Glomerular endothelial cell (primary cell): ENCODE measurements around the gene C1QTNF2. TPM values are rescaled to one million over a fixed set of nuclear protein-coding genes. Genes with fewer than 3 reads are reported as not detected.
"Not testable (repeated sequence)": the region's sequence is repeated elsewhere in the genome, so short reads cannot be mapped to it uniquely, and the experiment has no call there.

ENCODE experiments used
- DNase-seq: peaks from one replicate; pipeline ENCODE4 v3.0.0-alpha.2; 2011; ENCODE audit warnings: low read depth, low spot score; ENCODE audit errors: extremely low read depth
- total RNA-seq: library from RNA; depleted of rRNA; stranded (reverse); fragments of >200 nt; gene quantifications from 2 replicates; pipeline ENCODE4 v1.2.3, GENCODE V29; 2015

C1QTNF2 gene
- total RNA-seq, 1 donor from 2014 or later, result 0.06 TPM

DNA sequence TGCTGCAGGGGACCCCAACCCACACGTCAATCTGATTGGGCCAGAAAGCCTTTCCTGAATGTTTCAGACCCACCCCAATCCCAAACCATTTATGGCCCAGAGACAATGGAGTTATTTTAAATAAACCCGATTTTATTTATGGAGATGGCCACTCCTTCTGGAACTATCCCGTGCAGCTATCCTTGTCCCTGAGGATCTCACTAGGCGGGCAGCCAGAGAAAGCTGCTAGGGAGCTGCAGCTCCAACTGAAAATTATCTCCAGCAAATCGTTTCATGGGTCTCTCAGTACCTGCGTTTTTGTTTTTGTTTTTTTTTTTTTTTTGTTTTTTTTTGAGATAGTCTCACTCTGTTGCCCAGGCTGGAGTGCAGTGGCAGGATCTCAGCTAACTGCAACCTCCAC is 23.0 kb downstream of the C1QTNF2 start:
- DNase-seq, result no peak

- no peak for DNase-seq
These were observed 27.9 kb downstream of the C1QTNF2 start for GRCh38 chr5:160342413-160342941.

- no peak for DNase-seq
These were observed 29.0 kb downstream of the C1QTNF2 start for GRCh38 chr5:160341309-160341870.

- DNase-seq, result not testable (repeated sequence)
These were observed 29.9 kb downstream of the C1QTNF2 start for GRCh38 chr5:160340513-160340912.

GRCh38 chr5:160339406-160340130 is 30.9 kb downstream of the C1QTNF2 start:
- DNase-seq, result no peak

DNA sequence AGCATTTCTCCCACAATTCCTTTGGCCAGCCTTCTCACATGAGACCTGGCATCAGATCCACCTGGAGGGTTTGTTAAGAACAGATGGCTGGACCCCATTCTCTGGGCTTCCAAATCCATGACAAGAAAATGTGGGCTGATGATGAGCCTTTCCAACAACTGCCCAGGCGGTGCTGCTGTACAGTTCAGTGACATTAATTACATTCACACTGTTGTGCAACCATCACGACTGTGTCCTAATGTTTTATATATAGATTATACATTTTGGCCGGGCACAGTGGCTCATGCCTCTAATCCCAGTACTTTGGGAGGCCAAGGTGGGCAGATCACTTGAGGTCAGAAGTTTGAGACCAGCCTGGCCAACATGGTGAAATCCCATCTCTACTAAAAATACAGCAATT is 35.7 kb downstream of the C1QTNF2 start:
- DNase-seq, result not testable (repeated sequence)

DNA sequence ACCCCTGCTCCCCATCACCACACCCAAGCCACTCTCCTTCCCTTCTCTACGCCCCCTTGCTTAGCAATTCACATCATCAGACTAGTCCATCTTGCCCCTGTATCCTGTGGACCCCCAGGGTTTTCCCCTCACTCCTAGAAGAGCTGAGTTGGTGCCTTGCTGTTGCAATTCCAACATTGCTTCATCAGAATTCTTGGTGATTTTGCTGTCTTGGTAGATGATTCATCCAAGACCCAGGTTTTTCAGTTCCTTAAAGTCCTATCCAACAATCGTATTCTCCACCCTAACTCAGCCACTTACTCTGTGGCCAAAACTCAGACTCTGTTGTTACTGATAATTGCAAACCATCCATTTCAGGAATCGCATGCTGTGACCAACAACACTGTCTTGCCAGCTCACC is 36.7 kb downstream of the C1QTNF2 start:
- no peak for DNase-seq

- no peak for DNase-seq
These were observed 40.2 kb downstream of the C1QTNF2 start for GRCh38 chr5:160330212-160330611.

DNA sequence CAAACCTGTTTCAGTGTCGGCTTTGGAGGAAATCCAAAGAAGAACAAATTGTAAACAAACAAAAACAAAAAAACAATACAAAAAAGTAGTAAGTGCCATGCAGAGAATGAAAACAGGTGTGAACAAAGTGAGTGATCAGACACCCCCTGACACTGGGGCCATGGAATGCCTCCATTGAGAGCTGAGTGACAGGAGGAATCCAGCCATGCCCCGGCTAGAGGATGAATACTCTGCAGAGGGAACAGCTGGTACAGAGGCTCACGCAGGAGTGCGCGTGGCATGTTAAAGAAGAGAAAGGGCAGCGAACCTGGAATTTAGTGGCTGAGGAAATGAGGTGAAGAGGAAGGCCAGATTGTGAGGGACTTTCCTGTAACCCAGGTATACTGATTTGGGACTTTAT is 42.6 kb downstream of the C1QTNF2 start:
- no peak for DNase-seq

DNA sequence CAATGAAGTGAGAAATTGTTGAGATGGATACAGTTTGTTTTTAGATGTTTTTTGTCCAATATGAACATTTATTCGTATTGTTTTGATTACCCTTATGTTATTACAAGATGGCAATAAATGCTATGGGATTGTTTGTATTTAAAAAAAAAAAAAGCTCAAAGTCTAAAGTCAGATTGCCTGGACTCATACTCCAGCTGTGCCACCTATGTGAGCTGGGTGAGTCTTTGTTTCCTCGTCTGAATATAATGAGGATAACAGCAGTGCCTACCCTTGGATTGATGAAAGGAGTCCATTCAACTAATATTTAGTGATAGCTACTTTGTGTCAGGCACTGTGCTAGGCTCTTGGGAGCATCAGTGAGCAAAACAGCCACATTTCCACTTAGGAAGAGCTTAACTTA is 43.4 kb downstream of the C1QTNF2 start:
- no peak for DNase-seq

- no peak for DNase-seq
These were observed 44.7 kb downstream of the C1QTNF2 start for GRCh38 chr5:160325716-160326115.

- no peak for DNase-seq
These were observed 45.5 kb downstream of the C1QTNF2 start for GRCh38 chr5:160324886-160325285.

- no peak for DNase-seq
These were observed 52.0 kb downstream of the C1QTNF2 start for GRCh38 chr5:160318409-160318808.

DNA sequence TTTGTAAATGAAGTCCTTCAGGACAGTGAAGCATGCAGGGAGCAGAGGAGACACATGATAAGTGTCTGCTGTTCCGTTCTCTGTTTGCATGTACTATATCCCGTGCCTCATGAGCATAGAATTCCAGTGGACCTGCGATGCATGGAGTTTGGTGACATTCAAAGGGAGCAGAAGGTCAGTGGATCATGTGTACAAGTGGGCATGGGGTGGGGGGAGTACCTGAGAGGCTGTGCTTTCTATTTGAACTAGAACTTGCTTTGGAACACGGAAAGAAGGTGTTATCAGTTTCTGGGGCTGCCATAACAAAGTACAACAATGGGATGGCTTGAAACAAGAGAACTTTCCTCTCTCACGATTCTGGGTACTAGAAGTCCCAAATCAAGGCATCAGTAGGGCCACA is 53.0 kb downstream of the C1QTNF2 start:
- DNase-seq, result no peak

DNA sequence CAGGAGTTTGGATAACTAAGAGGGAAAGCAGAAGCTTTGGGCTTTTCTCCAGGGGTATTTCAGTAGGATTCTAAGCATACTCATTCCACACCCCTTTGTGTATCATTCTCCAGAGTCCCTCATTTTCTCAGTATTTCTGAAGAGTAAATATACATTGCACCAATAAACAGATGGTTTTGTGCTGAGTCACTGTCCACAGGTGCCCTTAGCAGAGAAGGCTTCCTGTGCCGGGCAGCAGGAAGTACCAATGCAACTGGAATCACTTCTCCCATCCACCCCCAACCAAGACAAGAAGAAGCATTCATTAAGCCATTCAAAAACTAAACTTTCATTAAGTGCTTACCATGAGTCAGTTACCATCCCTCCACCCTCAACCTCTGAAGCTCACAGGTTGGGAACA is 54.5 kb downstream of the C1QTNF2 start:
- DNase-seq, result no peak

GRCh38 chr5:160312960-160313727 is 57.3 kb downstream of the C1QTNF2 start:
- DNase-seq, result no peak

DNA sequence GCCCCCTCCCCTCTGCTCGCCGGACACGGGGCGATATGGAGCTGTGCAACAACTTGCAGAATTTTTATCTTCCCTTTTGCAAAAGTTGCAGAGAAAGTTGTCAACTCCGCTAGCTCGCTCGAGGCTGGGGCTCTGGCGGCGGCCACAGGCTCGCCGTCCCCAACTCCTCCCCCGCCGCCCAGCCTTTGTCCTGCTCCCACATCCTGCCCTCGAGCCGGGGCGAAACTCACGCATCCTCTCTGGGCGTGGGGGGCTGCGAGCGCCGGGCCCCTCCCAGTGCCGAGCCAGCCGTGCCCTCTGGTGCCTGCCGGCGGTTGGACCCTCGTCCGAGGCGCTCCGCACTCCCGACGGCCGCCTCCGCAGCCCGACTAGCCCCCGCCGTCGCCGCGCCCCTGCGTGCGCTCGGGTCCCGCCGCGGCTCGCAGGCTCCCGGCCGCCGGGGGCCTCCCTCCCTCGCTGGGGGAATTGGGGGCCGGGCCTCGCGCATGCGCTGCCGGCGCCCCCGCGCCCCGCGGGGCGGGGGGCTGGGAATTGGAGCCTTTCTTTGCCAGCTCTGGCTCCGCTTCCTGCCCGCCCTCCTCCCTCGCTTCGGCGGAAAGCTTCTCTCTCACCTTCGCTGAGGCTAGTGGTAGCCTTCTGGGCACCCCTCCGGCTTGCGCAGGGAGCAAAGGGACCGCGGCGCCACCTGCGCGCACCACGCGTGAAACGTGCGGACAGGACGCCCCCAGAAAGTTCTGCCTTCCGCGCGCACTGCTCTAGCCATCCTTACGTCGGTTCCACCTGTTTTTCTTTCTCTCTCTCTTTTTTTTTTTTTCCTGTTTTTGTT is 58.1 kb downstream of the C1QTNF2 start, which contains the start of gene CCNJL:
CCNJL (minus strand) TSS at position 431 of the 826 bp plus-strand sequence. CDS start 641 bp downstream, outside the sequence.
- DNase-seq, result no peak

DNA sequence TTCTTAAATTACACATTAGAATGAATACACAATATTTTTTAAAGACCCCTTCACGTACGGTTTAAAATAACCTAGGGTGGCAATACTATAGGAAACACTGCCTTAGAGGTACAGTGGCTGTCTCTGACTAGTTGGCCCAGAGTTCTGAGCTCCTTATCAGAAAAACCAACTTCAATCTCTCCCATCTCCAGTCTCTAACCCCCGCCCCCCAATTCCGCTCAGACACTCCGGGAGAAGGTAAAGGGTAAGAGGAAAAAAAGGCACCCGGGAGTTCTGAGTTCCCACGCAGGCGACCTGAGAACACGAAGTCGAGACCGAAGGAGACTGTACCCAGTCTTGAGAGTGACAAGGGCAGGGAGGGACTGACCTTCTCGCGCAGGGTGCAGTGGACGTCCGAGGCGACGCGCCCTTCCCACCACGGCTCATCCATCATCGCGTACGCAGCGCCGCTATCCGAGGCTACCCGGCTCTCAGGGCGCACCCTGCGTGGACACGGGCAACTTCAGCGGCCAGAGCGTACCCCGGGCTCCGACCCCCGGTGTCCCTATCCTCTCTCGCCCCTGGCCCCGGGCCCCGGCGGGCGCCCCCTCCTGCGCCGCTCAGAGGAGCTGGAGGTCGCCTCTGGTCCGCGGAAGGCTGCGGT is 58.8 kb downstream of the C1QTNF2 start:
- no peak for DNase-seq

DNA sequence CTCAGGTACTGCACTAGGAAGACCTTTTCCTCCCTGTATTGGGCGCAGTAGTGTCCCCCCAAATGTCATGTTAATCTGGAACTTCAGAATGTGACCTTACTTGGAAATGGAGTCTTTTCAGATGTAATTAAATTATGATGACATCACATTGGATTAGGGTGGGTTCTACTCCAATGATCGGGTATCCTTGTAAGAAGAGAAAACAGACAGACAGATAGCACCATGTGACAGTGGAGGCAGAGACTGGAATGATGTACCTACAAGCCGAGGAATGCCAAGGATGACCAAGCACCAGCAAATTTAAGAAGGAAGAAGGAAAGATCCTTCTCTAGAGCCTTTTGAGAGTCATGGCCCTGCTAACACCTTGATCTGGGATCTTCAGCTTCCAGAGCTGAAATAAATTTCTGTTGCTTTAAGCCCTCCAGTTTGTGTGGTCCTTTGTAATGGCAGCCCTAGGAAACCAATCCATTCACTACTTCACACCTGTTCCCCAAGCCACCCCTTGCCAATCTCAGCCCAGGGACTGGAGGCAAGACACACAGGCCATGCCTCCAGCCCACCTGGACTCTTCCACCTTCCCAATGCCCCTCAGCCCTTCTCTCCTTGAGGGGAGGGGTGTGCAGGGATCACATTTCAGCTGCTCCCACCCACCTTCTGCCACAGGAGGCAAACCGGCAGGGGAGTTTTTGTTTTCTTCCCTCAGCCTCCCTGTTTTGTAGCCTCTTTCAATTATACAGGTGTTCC is 59.7 kb downstream of the C1QTNF2 start:
- DNase-seq, result no peak
